NCI-H1930 (cell line): ENCODE data around the gene MAP7D3.

Source experiments
- DNase-seq, 2 experiments: peaks; one replicate each; lab custom pipeline; 2025; lab: John Stamatoyannopoulos, UW

Gene MAP7D3

GRCh38 chrX:136205882-136206380 is 45.3 kb downstream of the MAP7D3 start:
- no peak for DNase-seq

- DNase-seq = no peak
Observed at GRCh38 chrX:136204571-136204970, 46.6 kb downstream of the MAP7D3 start.

GRCh38 chrX:136203951-136204350 is 47.2 kb downstream of the MAP7D3 start:
- no peak for DNase-seq

- no peak for DNase-seq
Observed at GRCh38 chrX:136203438-136203837, 47.8 kb downstream of the MAP7D3 start.

- DNase-seq = no peak
Observed at GRCh38 chrX:136202889-136203288, 48.3 kb downstream of the MAP7D3 start.

- DNase-seq = no peak
Observed at GRCh38 chrX:136201601-136202000, 49.6 kb downstream of the MAP7D3 start.

- DNase-seq = no peak
Observed at GRCh38 chrX:136200466-136200865, 50.7 kb downstream of the MAP7D3 start.

GRCh38 chrX:136199365-136199764 is 51.8 kb downstream of the MAP7D3 start:
- no peak for DNase-seq

GRCh38 chrX:136198678-136199243 is 52.4 kb downstream of the MAP7D3 start:
- no peak for DNase-seq

GRCh38 chrX:136198010-136198409 is 53.2 kb downstream of the MAP7D3 start:
- DNase-seq = no peak

- DNase-seq = no peak
Observed at GRCh38 chrX:136196691-136197155, 54.5 kb downstream of the MAP7D3 start.

- DNase-seq = no peak
Observed at GRCh38 chrX:136195247-136195646, 56.0 kb downstream of the MAP7D3 start.

- no peak for DNase-seq
Observed at GRCh38 chrX:136194536-136194935, 56.7 kb downstream of the MAP7D3 start.

- no peak for DNase-seq
Observed at GRCh38 chrX:136193771-136194170, 57.4 kb downstream of the MAP7D3 start.

GRCh38 chrX:136192839-136193414 is 58.3 kb downstream of the MAP7D3 start:
- no peak for DNase-seq

- no peak for DNase-seq
Observed at GRCh38 chrX:136192135-136192534, 59.1 kb downstream of the MAP7D3 start.

GRCh38 chrX:136191171-136191570 is 60.0 kb downstream of the MAP7D3 start:
- no peak for DNase-seq

- no peak for DNase-seq
Observed at GRCh38 chrX:136190038-136190713, 61.0 kb downstream of the MAP7D3 start.

- no peak for DNase-seq
Observed at GRCh38 chrX:136189222-136189621, 62.0 kb downstream of the MAP7D3 start.

GRCh38 chrX:136186023-136186413 is 65.2 kb downstream of the MAP7D3 start:
- DNase-seq = no peak

- DNase-seq = no peak
Observed at GRCh38 chrX:136185401-136186022, 65.7 kb downstream of the MAP7D3 start.

- no peak for DNase-seq
Observed at GRCh38 chrX:136183917-136184316, 67.3 kb downstream of the MAP7D3 start.

- DNase-seq = no peak
Observed at GRCh38 chrX:136183172-136183571, 68.0 kb downstream of the MAP7D3 start.
